K562 (cell line): Measurements from ENCODE around the gene PRSS57. TPM values are rescaled to one million over a fixed set of nuclear protein-coding genes. Genes with fewer than 3 reads are reported as not detected.

ENCODE experiments used
- ATAC-seq: fragments of 200-7000 bp; cut with Tn5 transposase; 3 replicates; pipeline ENCODE4 v1.9.1; 2020; ENCODE audit warnings: moderate library complexity
- BruUV-seq: library from RNA; stranded (reverse); fragments of 400-500 nt; replicated peaks from 2 replicates; lab custom pipeline; 2021; lab: Mats Ljungman, UMichigan
- CTCF ChIA-PET: fragments of 300-600 bp; formaldehyde crosslinking; extraction: SDS; loops from one replicate; lab custom pipeline; 2021; ENCODE audit warnings: low intra/inter-chr PET ratio; lab: Yijun Ruan, JAX
- POLR2A ChIA-PET: fragments of 300-600, 350-650 bp; sonication (Branson Sonifier 250); formaldehyde crosslinking; extraction: SDS; loops from one replicate; lab custom pipeline; 2021; ENCODE audit warnings: antibody characterized with exemption, inconsistent platforms; lab: Yijun Ruan, JAX
- DNase-seq, 4 experiments: peaks; one replicate each; pipeline versions ENCODE4 v3.0.0 to v3.0.0-alpha.2; 2011 to 2018; ENCODE audit warnings: low spot score in 3 of 4, mixed read lengths in 3 of 4; ENCODE audit errors: extremely low read depth in 1 of 4
- FAIRE-seq: peaks from 2 replicates; lab custom pipeline; 2011; peaks lifted over from hg19 to GRCh38; lab: Jason Lieb, UNC
- H2AFZ ChIP-seq: 2 replicates; pipeline ENCODE4 v1.6.0; 2011; ENCODE audit warnings: low read depth, low read length, control low read depth, inconsistent platforms
- H3K27ac ChIP-seq: fragments of 200-600 bp; 3 replicates; pipeline ENCODE4 v1.8.0; 2011; ENCODE audit warnings: low read depth, mild to moderate bottlenecking, control low read depth, inconsistent platforms, low read length, moderate library complexity, mixed read lengths; ENCODE audit errors: extremely low read depth
- H3K27me3 ChIP-seq, 2 experiments: fragments of 300-600 bp in 1 of 2; 2 replicates in 1 of 2; 3 replicates in 1 of 2; pipeline versions ENCODE4 v1.6.0 to v1.8.0; 2011; ENCODE audit warnings: inconsistent platforms in 2 of 2, low read length in 2 of 2, mild to moderate bottlenecking in 1 of 2, mixed read lengths in 1 of 2, moderate library complexity in 1 of 2; ENCODE audit not compliant: control insufficient read depth in 2 of 2, insufficient read depth in 2 of 2
- H3K36me3 ChIP-seq: fragments of 300-600 bp; 3 replicates; pipeline ENCODE4 v1.8.0; 2011; ENCODE audit warnings: mild to moderate bottlenecking, low read length, inconsistent platforms; ENCODE audit not compliant: control insufficient read depth, insufficient read depth
- H3K4me1 ChIP-seq, 2 experiments: fragments of 200-600 bp in 1 of 2; replicated peaks in 1 of 2; 2 replicates in 1 of 2; 3 replicates in 1 of 2; pipeline versions ENCODE4 v1.5.1 to v1.8.0; 2011; ENCODE audit warnings: inconsistent platforms in 2 of 2, low read length in 2 of 2, mild to moderate bottlenecking in 1 of 2, mixed read lengths in 1 of 2, moderate library complexity in 1 of 2; ENCODE audit not compliant: control insufficient read depth in 2 of 2, insufficient read depth in 2 of 2
- H3K4me2 ChIP-seq: 2 replicates; pipeline ENCODE4 v1.6.1; 2011; ENCODE audit warnings: low read length, control low read depth, inconsistent platforms, mixed read lengths; ENCODE audit not compliant: insufficient read depth
- H3K4me3 ChIP-seq: fragments of 200-600 bp; sonication (generic), shearing (Covaris generic); 2 replicates; pipeline ENCODE4 v1.5.1; 2016; ENCODE audit warnings: control low read depth, inconsistent platforms
- H3K79me2 ChIP-seq: fragments of 200-600 bp; 3 replicates; pipeline ENCODE4 v1.8.0; 2011; ENCODE audit warnings: low read length, inconsistent platforms; ENCODE audit not compliant: control insufficient read depth, insufficient read depth
- H3K9ac ChIP-seq, 2 experiments: 2 replicates each; pipeline versions ENCODE4 v1.6.0 to v1.6.1; 2011; ENCODE audit warnings: low read depth in 2 of 2, low read length in 2 of 2, control low read depth in 1 of 2, inconsistent platforms in 1 of 2, mild to moderate bottlenecking in 1 of 2, mixed read lengths in 1 of 2; ENCODE audit not compliant: insufficient read depth in 1 of 2
- H3K9me1 ChIP-seq: one replicate; pipeline ENCODE4 v1.6.0; 2011; ENCODE audit warnings: inconsistent platforms, mild to moderate bottlenecking, low read length, moderate library complexity; ENCODE audit not compliant: control insufficient read depth, insufficient read depth
- H3K9me3 ChIP-seq: replicated peaks from 2 replicates; pipeline ENCODE4 v1.5.1; 2011; ENCODE audit warnings: low read depth, low read length, inconsistent platforms; ENCODE audit not compliant: control insufficient read depth, insufficient read depth
- H4K20me1 ChIP-seq: replicated peaks from 2 replicates; pipeline ENCODE4 v1.6.1; 2011; ENCODE audit warnings: low read length, inconsistent platforms, mixed read lengths; ENCODE audit not compliant: control insufficient read depth, insufficient read depth
- KHSRP ChIP-seq: fragments of 450-650 bp; IDR thresholded peaks from 2 replicates; pipeline ENCODE4 v1.6.1; 2017
- PCBP1 ChIP-seq: fragments of 200-400 bp; formaldehyde crosslinking; IDR thresholded peaks from 2 replicates; pipeline ENCODE4 v1.6.1; 2018; ENCODE audit warnings: mild to moderate bottlenecking, low read depth, low read length; ENCODE audit not compliant: poor library complexity, severe bottlenecking
- POLR2G ChIP-seq: fragments of 200-400 bp; formaldehyde crosslinking; IDR thresholded peaks from 2 replicates; pipeline ENCODE4 v1.6.1; 2017; ENCODE audit warnings: low read depth, mild to moderate bottlenecking, antibody characterized with exemption, low read length, moderate library complexity
- PYGO2 ChIP-seq: fragments of 450-650 bp; IDR thresholded peaks from 2 replicates; pipeline ENCODE4 v1.6.1; 2016; ENCODE audit warnings: mild to moderate bottlenecking, missing genetic modification characterization, moderate library complexity, missing compliant biosample characterization
- ZNF282 ChIP-seq: sonication (generic); formaldehyde crosslinking; IDR thresholded peaks from 2 replicates; pipeline ENCODE4 v1.8.1; 2023; ENCODE audit warnings: missing genetic modification reagents
- WGBS: fragments of 100-300 bp; shearing (Covaris generic); methylation state at CpG from one replicate; pipeline ENCODE4 v1.1.6; 2016; ENCODE audit warnings: low coverage, mixed read lengths; ENCODE audit not compliant: insufficient coverage; ENCODE audit errors: missing lambda C conversion rate; 5-methylcytosine and 5-hydroxymethylcytosine counted together
- in situ Hi-C: fragments of 300-500 bp; cut with MboI; formaldehyde crosslinking; loops from 4 replicates; pipeline ENCODE4 v1.15.0; 2018; ENCODE audit warnings: inconsistent platforms, mixed read lengths
- intact Hi-C: fragments of 100-400 bp; cut with micrococcal nuclease; formaldehyde crosslinking; loops from 2 replicates; pipeline ENCODE4 v1.14.2; 2022
- polyA plus RNA-seq, 8 experiments: library from polyadenylated mRNA; depleted of rRNA in 4 of 8; stranded (reverse) in 5 of 8; unstranded in 3 of 8; fragments of >200 nt; fragmentation: Nextera tagmentation in 2 of 8; fragmentation: Illumina TruSeq in 1 of 8; extraction: Ambion mirVana in 2 of 8; extraction: Trizol in 1 of 8; gene quantifications; 2 replicates each; pipeline versions ENCODE4 v1.2.1 to v1.2.3, GENCODE V29; 2011 to 2014; ENCODE audit warnings: inconsistent platforms in 1 of 8, missing spikeins in 1 of 8
- total RNA-seq, 7 experiments: library from RNA; depleted of rRNA in 6 of 7; stranded (reverse); fragments of >200 nt in 6 of 7; fragmentation: Illumina TruSeq in 2 of 7; extraction: Trizol in 2 of 7; gene quantifications; 2 replicates each; pipeline versions ENCODE4 v1.2.1 to v1.2.3, GENCODE V29; 2011 to 2021; ENCODE audit warnings: low replicate concordance in 1 of 7
- TF ChIP-seq, protein P1 (sequence below): sonication (generic); formaldehyde crosslinking; IDR thresholded peaks from 2 replicates; pipeline ENCODE4 v1.8.1; 2023; ENCODE audit warnings: mild to moderate bottlenecking, missing genetic modification reagents
- TF ChIP-seq, protein P2 (sequence below): fragments of 450-650 bp; formaldehyde crosslinking; IDR thresholded peaks from 2 replicates; pipeline ENCODE4 v1.4.0; 2020; ENCODE audit warnings: mild to moderate bottlenecking

Gene PRSS57
- total and polyA plus RNA-seq, 9 of the 15 experiments (the other 6 are each of a cell fraction or from before 2014, with no cell fraction given), result 0.06 to 2.5 (median 1.3) TPM; not detected in 3

DNA sequence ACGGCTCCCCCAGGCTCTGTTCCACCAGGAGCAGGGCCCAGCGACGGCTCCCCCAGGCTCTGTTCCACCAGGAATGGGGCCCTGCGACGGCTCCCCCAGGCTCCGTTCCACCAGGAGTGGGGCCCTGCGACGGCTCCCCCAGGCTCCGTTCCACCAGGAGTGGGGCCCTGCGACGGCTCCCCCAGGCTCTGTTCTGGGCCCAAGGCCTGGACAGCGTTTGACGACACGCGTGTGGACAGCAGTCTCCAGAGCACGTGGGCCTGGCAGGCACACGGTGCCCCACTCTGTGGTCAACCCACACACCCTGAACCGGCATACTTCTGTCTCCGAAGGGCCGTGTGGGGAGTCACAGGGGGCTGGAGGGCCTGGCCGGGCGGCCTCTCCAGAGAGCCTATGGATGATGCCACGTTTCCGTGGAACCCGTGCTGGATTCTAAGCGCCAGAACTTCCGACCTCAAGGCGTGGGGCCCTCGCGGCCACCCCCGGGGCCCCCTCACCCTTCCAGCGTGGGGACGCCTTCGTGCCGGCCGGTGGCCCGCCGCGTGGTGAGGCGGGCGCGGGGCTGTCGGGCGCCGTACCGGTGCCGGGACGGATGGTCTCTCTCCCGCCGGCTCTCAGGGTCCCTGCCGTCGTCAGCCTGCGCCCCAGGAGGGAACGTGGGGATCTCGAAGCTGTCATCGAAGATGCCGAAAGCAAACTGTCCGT, 44.0 kb downstream of the PRSS57 start:
- Histone ChIP-seq H3K9me1 (no peaks in the 10 kb centered on the region), H4K20me1 (peaks cover 15% of the 10 kb centered on the region), H3K27ac (no peak overlapping the region), H3K9me3 (no peaks in the 10 kb centered on the region), H3K27me3 (no peaks in the 10 kb centered on the region), H2AFZ (no peak overlapping the region), H3K9ac (no peak overlapping the region), H3K4me2 (no peak overlapping the region), H3K4me3 (no peak overlapping the region), H3K36me3 (peaks cover 90% of the 10 kb centered on the region; the same call in 2 of the 3 replicates), H3K79me2 (peaks cover 41% of the 10 kb centered on the region), H3K4me1 (peaks cover 0 to 29% of the 10 kb centered on the region in 2 experiments; a peak in 2 of 5 replicates)
- DNase-seq, result peak in 1 of 4 experiments; percentile 16
- ATAC-seq, result no peak
- BruUV-seq, result no TSS peak
- intact Hi-C loops (no loop called here), in situ Hi-C loops (no loop called here)
- ChIA-PET CTCF (no interaction called here), POLR2A (no interaction called here)
- FAIRE-seq, result no peak
- TF ChIP-seq POLR2G (peak; percentile 44; the same call in 1 of the 2 replicates), PYGO2 (no peak)
- 98% methylated on average over 21 of the region's 58 CpGs for WGBS

DNA sequence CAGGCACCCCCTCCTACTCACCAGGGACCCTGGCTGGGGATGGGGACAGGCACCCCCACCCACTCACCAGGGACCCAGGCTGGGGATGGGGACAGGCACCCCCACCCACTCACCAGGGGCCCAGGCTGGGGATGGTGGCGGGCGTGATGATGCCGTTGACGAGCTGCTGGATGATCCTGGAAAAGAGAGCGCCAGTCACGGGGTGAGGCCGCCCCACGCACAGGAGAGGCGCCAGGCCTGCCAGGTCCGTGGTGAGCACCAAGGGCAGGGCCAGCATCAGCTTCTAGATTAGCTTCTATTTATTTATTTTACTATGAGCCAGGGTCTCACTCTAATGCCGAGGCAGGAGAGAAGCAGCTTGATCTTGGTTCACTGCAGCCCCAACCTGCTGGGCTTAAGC, 45.1 kb downstream of the PRSS57 start:
- peaks cover 29% of the 10 kb centered on the region for H3K79me2 ChIP-seq
- DNase-seq (no peak), ATAC-seq (no peak), FAIRE-seq (no peak)
- intact Hi-C loops, result no loop called here
- H2AFZ ChIP-seq, result no peak overlapping the region
- TF ChIP-seq PCBP1 (no peak), ZNF282 (CRISPR knock-in tag) (no peak), KHSRP (no peak), POLR2G (peak; percentile 34; the same call in 1 of the 2 replicates)
- TF ChIP-seq, protein P1, sequence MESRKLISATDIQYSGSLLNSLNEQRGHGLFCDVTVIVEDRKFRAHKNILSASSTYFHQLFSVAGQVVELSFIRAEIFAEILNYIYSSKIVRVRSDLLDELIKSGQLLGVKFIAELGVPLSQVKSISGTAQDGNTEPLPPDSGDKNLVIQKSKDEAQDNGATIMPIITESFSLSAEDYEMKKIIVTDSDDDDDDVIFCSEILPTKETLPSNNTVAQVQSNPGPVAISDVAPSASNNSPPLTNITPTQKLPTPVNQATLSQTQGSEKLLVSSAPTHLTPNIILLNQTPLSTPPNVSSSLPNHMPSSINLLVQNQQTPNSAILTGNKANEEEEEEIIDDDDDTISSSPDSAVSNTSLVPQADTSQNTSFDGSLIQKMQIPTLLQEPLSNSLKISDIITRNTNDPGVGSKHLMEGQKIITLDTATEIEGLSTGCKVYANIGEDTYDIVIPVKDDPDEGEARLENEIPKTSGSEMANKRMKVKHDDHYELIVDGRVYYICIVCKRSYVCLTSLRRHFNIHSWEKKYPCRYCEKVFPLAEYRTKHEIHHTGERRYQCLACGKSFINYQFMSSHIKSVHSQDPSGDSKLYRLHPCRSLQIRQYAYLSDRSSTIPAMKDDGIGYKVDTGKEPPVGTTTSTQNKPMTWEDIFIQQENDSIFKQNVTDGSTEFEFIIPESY (CRISPR knock-in tag), result 0 out of 2 replicates have a peak, but pooled peaks have one; percentile 17
- TF ChIP-seq, protein P2, sequence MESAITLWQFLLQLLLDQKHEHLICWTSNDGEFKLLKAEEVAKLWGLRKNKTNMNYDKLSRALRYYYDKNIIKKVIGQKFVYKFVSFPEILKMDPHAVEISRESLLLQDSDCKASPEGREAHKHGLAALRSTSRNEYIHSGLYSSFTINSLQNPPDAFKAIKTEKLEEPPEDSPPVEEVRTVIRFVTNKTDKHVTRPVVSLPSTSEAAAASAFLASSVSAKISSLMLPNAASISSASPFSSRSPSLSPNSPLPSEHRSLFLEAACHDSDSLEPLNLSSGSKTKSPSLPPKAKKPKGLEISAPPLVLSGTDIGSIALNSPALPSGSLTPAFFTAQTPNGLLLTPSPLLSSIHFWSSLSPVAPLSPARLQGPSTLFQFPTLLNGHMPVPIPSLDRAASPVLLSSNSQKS, result no peak
- H3K9ac ChIP-seq, result no peak overlapping the region
- no TSS peak for BruUV-seq
- no peaks in the 10 kb centered on the region for H3K9me3 ChIP-seq
- H3K4me2 ChIP-seq, result no peak overlapping the region
- WGBS, result 97% methylated on average over 6 of the region's 11 CpGs
- no peak overlapping the region for H3K4me3 ChIP-seq
- no peaks in the 10 kb centered on the region for H3K27me3 ChIP-seq
- peaks cover 8% of the 10 kb centered on the region for H4K20me1 ChIP-seq
- POLR2A ChIA-PET, result interaction anchor here (0.7 kb wide), 1 partner anchor 9 kb away, joined by 3 read pairs; no protein-coding TSS in a partner anchor
- in situ Hi-C loops, result no loop called here
- H3K9me1 ChIP-seq, result no peaks in the 10 kb centered on the region
- CTCF ChIA-PET, result no interaction called here
- H3K36me3 ChIP-seq, result peaks cover 84% of the 10 kb centered on the region; the same call in 2 of the 3 replicates
- H3K4me1 ChIP-seq, result peaks cover 0 to 30% of the 10 kb centered on the region in 2 experiments; a peak in 2 of 5 replicates
- H3K27ac ChIP-seq, result no peak overlapping the region
